NB4 (cell line): Measurements from ENCODE around the gene SLC35B3.

ENCODE experiments used
- CTCF ChIP-seq: IDR thresholded peaks from one replicate; pipeline ENCODE4 v1.5.1; 2012; ENCODE audit warnings: low read depth, low read length
- POLR2A ChIP-seq: IDR thresholded peaks from 2 replicates; pipeline ENCODE4 v1.6.1; 2011; ENCODE audit warnings: mild to moderate bottlenecking; ENCODE audit not compliant: insufficient read length; ENCODE audit errors: extremely low read depth

GRCh38 chr6:8476656-8477055 is 41.3 kb upstream of the SLC35B3 start:
- TF ChIP-seq CTCF (no peak), POLR2A (no peak)
